OCI-LY7 (cell line): ENCODE measurements around the gene FCN1.

Experiments
- EZH2phosphoT487 ChIP-seq: fragments of 200-600 bp; sonication (generic); IDR thresholded peaks from 2 replicates; pipeline ENCODE4 v1.6.1; 2018; ENCODE audit warnings: low read depth, borderline replicate concordance, mild to moderate bottlenecking, mixed run types, antibody characterized with exemption, low read length, moderate library complexity, mixed read lengths
- TF ChIP-seq, protein P1 (sequence below): fragments of 200-600 bp; sonication (generic); conservative IDR thresholded peaks from 2 replicates; pipeline ENCODE4 v1.5.1; 2014; ENCODE audit warnings: mild to moderate bottlenecking, antibody characterized with exemption, low read length, moderate library complexity, mixed read lengths

DNA sequence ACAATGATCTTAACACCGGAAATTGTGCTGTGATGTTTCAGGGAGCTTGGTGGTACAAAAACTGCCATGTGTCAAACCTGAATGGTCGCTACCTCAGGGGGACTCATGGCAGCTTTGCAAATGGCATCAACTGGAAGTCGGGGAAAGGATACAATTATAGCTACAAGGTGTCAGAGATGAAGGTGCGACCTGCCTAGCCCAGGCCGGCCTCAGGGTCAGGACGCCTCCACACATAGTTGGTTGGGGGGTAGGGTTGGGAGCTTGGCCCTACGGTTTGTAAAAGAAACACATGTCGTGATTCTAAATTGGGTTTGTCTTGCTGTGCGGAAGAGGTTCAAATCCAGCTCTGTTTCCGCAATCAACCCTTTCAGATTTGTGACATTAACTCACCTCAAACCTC, 30.5 kb downstream of the FCN1 start:
- TF ChIP-seq, protein P1, sequence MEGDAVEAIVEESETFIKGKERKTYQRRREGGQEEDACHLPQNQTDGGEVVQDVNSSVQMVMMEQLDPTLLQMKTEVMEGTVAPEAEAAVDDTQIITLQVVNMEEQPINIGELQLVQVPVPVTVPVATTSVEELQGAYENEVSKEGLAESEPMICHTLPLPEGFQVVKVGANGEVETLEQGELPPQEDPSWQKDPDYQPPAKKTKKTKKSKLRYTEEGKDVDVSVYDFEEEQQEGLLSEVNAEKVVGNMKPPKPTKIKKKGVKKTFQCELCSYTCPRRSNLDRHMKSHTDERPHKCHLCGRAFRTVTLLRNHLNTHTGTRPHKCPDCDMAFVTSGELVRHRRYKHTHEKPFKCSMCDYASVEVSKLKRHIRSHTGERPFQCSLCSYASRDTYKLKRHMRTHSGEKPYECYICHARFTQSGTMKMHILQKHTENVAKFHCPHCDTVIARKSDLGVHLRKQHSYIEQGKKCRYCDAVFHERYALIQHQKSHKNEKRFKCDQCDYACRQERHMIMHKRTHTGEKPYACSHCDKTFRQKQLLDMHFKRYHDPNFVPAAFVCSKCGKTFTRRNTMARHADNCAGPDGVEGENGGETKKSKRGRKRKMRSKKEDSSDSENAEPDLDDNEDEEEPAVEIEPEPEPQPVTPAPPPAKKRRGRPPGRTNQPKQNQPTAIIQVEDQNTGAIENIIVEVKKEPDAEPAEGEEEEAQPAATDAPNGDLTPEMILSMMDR, result no peak
- no peak for TF ChIP-seq EZH2phosphoT487
